HCEC 1CT (cell line): ENCODE measurements around the gene GJC3.
"Not testable (repeated sequence)": the region's sequence is repeated elsewhere in the genome, so short reads cannot be mapped to it uniquely, and the experiment has no call there.

Source experiments
- DNase-seq: peaks from one replicate; pipeline ENCODE4 v3.0.0-alpha.2; 2017

GJC3 gene

GRCh38 chr7:99928994-99929729, at the start of gene GJC3:
TSS of gene GJC3 (minus strand) at chr7:99929620. CDS start at chr7:99929620, 0 bp downstream.
- peak; percentile 61 for DNase-seq

- DNase-seq = no peak
These were observed 47.2 kb upstream of the GJC3 start for GRCh38 chr7:99976626-99977025.

- DNase-seq = peak; percentile 3
These were observed 46.5 kb upstream of the GJC3 start, which contains the start of gene AZGP1 for GRCh38 chr7:99975782-99976521. TSS of gene AZGP1 (minus strand) at chr7:99976031. CDS start at chr7:99976020, 11 bp downstream.

- no peak for DNase-seq
These were observed 45.3 kb upstream of the GJC3 start for GRCh38 chr7:99974681-99975080.

- DNase-seq = not testable (repeated sequence)
These were observed 44.4 kb upstream of the GJC3 start for GRCh38 chr7:99973817-99974216.

- no peak for DNase-seq
These were observed 41.8 kb upstream of the GJC3 start for GRCh38 chr7:99971242-99971641.

GRCh38 chr7:99969813-99970212, 40.4 kb upstream of the GJC3 start:
- DNase-seq = not testable (repeated sequence)

GRCh38 chr7:99969298-99969697, 39.9 kb upstream of the GJC3 start:
- DNase-seq = no peak

- no peak for DNase-seq
These were observed 29.3 kb upstream of the GJC3 start for GRCh38 chr7:99958564-99959227.

- no peak for DNase-seq
These were observed 25.8 kb upstream of the GJC3 start for GRCh38 chr7:99955247-99955646.

GRCh38 chr7:99954643-99955042, 25.2 kb upstream of the GJC3 start:
- not testable (repeated sequence) for DNase-seq

- DNase-seq = peak; percentile 11
These were observed 24.2 kb upstream of the GJC3 start for GRCh38 chr7:99953649-99954048.

GRCh38 chr7:99952649-99953048, 23.2 kb upstream of the GJC3 start:
- not testable (repeated sequence) for DNase-seq

GRCh38 chr7:99950819-99951218, 21.4 kb upstream of the GJC3 start:
- not testable (repeated sequence) for DNase-seq

- DNase-seq = peak; percentile 15
These were observed 20.3 kb upstream of the GJC3 start for GRCh38 chr7:99949645-99950228.

- no peak for DNase-seq
These were observed 18.2 kb upstream of the GJC3 start for GRCh38 chr7:99947608-99948007.

GRCh38 chr7:99944497-99945070, 15.2 kb upstream of the GJC3 start:
- no peak for DNase-seq

- no peak for DNase-seq
These were observed 14.4 kb upstream of the GJC3 start for GRCh38 chr7:99943641-99944496.

- no peak for DNase-seq
These were observed 8.9 kb upstream of the GJC3 start for GRCh38 chr7:99938296-99938695.

- not testable (repeated sequence) for DNase-seq
These were observed 5.6 kb upstream of the GJC3 start for GRCh38 chr7:99935009-99935408.

- no peak for DNase-seq
These were observed 956 bp upstream of the GJC3 start for GRCh38 chr7:99930376-99930775.

- DNase-seq = no peak
These were observed 272 bp upstream of the GJC3 start for GRCh38 chr7:99929730-99930053.
